Activated CD8-positive, alpha-beta T cell treated with anti-CD3 and anti-CD28 coated beads for 36 hours (primary cell): Measurements from ENCODE around the gene FBXL17. TPM values are rescaled to one million over a fixed set of nuclear protein-coding genes. Genes with fewer than 3 reads are reported as not detected.

Experiments
- ATAC-seq: fragments of 200-7000 bp; cut with Tn5 transposase; one replicate; pipeline ENCODE4 v1.10.0; 2021; ENCODE audit warnings: mild to moderate bottlenecking, moderate library complexity
- CTCF ChIA-PET: fragments of 350-600 bp; sonication (Branson Sonifier 250); formaldehyde crosslinking; loops from one replicate; lab custom pipeline; 2021; ENCODE audit warnings: antibody characterized with exemption; lab: Charles Lee
- POLR2A ChIA-PET: fragments of 350-600 bp; sonication (Branson Sonifier 250); formaldehyde crosslinking; loops from one replicate; lab custom pipeline; 2021; ENCODE audit warnings: antibody characterized with exemption; lab: Charles Lee
- DNase-seq: peaks from one replicate; pipeline ENCODE4 v3.0.0-alpha.2; 2020
- H3K27ac Mint-ChIP-seq: one replicate; pipeline ENCODE4 v1.8.0; 2021; ENCODE audit warnings: mild to moderate bottlenecking, mixed read lengths
- H3K27me3 Mint-ChIP-seq: one replicate; pipeline ENCODE4 v1.8.0; 2021; ENCODE audit warnings: mixed read lengths
- H3K36me3 Mint-ChIP-seq: one replicate; pipeline ENCODE4 v1.8.0; 2021; ENCODE audit warnings: low read depth, mixed read lengths
- H3K4me1 Mint-ChIP-seq: one replicate; pipeline ENCODE4 v1.8.0; 2021; ENCODE audit warnings: low read depth, mixed read lengths
- H3K4me3 Mint-ChIP-seq: one replicate; pipeline ENCODE4 v1.8.0; 2021; ENCODE audit warnings: mild to moderate bottlenecking, moderate library complexity, mixed read lengths
- H3K9me3 Mint-ChIP-seq: one replicate; pipeline ENCODE4 v1.8.0; 2021; ENCODE audit warnings: mixed read lengths
- intact Hi-C: fragments of 100-400 bp; cut with micrococcal nuclease; formaldehyde crosslinking; loops from one replicate; pipeline ENCODE4 v1.10.0; 2022
- total RNA-seq, 2 experiments: library from RNA; stranded (reverse); gene quantifications; one replicate each; pipeline ENCODE4 v1.2.3, GENCODE V29; 2021
- TF ChIP-seq, protein P1 (sequence below): fragments of 200-600 bp; IDR thresholded peaks from one replicate; pipeline ENCODE4 v1.8.0; 2022; ENCODE audit warnings: antibody characterized with exemption, mild to moderate bottlenecking

The FBXL17 gene
- total RNA-seq, 2 experiments from 2014 or later: 3.0 to 5.3 TPM

DNA sequence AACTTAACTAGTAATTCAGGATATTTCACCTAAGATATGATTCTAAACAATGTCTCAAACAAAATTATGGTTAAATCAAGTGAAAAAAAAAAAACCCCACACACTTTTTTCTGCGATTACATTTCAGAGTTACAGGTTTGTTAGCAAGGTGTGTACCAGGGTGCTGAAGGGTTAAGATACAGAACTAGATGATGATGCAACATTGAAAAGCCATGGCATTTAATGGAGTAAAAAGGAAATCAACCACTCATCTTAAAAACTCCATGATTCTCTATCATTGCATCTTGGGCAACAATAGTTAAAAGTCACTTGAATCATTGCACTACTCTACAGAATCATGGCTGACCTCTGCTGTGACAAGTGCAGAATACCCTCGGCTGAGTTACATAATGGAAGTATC is 440.9 kb downstream of the FBXL17 start:
- intact Hi-C loops: no loop called here
- CTCF ChIA-PET: no interaction called here

DNA sequence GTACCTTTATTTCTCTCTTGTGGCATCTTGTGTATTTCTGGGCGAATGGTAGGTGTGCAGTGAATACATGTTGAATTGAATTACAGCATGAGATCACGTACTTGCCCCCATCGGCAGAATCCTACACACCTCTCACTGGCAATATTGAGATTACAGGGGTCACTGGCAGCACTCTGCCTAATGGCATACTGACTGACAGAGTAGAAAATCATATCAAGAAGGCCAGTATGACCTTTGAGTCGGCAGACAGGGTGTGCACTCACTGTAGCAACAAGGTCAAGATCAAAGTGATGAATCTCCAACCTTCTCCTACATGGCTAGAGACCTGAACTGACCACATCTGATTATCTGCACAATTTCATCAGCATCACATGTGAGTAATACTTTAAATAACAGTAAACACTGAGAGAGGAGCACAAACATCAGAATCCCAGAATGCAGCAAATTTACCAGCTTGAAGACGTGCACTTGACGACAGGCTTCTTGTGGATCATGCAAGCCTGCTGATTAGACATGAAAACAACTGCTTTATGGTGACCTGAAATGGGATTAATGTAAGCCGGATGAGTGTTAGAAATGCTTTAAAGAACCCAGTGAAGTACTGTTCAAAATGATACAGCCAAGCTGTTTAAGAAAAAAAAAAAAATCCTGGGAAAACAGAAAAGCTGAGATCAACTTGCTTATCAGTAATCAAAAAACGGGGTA is 444.1 kb downstream of the FBXL17 start:
- no peak for ATAC-seq
- Mint-ChIP-seq H3K4me1 (no peaks in the 10 kb centered on the region), H3K4me3 (no peak overlapping the region), H3K9me3 (no peaks in the 10 kb centered on the region), H3K27me3 (no peaks in the 10 kb centered on the region), H3K36me3 (no peaks in the 10 kb centered on the region), H3K27ac (no peak overlapping the region)
- POLR2A ChIA-PET: no interaction called here
- CTCF ChIA-PET: no interaction called here
- intact Hi-C loops: no loop called here
- TF ChIP-seq, protein P1, sequence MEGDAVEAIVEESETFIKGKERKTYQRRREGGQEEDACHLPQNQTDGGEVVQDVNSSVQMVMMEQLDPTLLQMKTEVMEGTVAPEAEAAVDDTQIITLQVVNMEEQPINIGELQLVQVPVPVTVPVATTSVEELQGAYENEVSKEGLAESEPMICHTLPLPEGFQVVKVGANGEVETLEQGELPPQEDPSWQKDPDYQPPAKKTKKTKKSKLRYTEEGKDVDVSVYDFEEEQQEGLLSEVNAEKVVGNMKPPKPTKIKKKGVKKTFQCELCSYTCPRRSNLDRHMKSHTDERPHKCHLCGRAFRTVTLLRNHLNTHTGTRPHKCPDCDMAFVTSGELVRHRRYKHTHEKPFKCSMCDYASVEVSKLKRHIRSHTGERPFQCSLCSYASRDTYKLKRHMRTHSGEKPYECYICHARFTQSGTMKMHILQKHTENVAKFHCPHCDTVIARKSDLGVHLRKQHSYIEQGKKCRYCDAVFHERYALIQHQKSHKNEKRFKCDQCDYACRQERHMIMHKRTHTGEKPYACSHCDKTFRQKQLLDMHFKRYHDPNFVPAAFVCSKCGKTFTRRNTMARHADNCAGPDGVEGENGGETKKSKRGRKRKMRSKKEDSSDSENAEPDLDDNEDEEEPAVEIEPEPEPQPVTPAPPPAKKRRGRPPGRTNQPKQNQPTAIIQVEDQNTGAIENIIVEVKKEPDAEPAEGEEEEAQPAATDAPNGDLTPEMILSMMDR: no peak
- no peak for DNase-seq

More for the DNA sequence above, 440.9 kb downstream of the FBXL17 start:
- no peak for DNase-seq
- H3K27me3 Mint-ChIP-seq: no peaks in the 10 kb centered on the region
- POLR2A ChIA-PET: no interaction called here
- TF ChIP-seq, protein P1: no peak
- no peak overlapping the region for H3K4me3 Mint-ChIP-seq
- peaks cover 2% of the 10 kb centered on the region for H3K36me3 Mint-ChIP-seq
- no peak overlapping the region for H3K27ac Mint-ChIP-seq
- no peaks in the 10 kb centered on the region for H3K4me1 Mint-ChIP-seq
- no peaks in the 10 kb centered on the region for H3K9me3 Mint-ChIP-seq
- no peak for ATAC-seq

DNA sequence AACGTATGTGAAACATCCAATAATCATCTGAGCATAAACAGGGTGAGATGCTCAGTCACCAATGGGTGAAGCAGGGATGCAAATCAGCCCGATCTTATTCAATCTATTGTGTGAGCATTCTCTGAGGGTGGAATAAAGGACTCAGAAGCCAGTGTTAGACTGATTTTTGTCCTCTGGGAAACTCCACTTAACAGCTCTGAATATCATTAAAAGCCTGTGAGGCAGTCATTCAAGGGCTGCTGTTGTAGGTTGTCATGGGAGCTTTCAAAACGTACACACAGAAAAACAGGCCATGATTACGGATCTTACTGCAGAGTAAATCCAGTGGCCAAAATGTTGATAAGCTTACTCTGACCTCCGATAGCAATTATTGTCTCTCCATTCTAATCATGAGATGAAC is 444.7 kb downstream of the FBXL17 start:
- CTCF ChIA-PET: no interaction called here
- POLR2A ChIA-PET: no interaction called here
- Mint-ChIP-seq H3K27ac (no peak overlapping the region), H3K4me3 (no peak overlapping the region), H3K4me1 (no peaks in the 10 kb centered on the region), H3K9me3 (no peaks in the 10 kb centered on the region), H3K27me3 (no peaks in the 10 kb centered on the region), H3K36me3 (no peaks in the 10 kb centered on the region)
- ATAC-seq (no peak), DNase-seq (no peak)
- TF ChIP-seq, protein P1: no peak
- intact Hi-C loops: no loop called here

DNA sequence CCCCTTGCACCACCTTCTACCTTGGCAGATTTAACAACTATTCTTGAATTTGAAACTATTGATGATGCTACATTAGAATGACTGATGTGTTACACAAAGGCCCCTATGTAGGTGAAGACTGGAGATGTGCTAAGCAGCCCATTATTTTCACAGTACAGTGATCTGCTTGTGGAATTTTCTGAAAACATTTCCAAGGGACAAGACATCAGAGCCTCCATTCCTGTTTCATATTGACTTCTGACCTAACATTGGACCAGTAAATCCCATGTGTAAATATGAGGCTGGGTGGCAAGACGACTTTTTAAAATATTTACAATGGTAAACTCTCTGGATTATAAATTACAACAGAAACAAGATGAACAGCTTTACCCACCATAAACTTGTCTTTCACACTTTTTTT is 445.4 kb downstream of the FBXL17 start:
- H3K4me3 Mint-ChIP-seq: no peak overlapping the region
- ATAC-seq (no peak), DNase-seq (no peak)
- no peak overlapping the region for H3K27ac Mint-ChIP-seq
- intact Hi-C loops: no loop called here
- CTCF ChIA-PET: no interaction called here
- no peaks in the 10 kb centered on the region for H3K27me3 Mint-ChIP-seq
- H3K9me3 Mint-ChIP-seq: no peaks in the 10 kb centered on the region
- POLR2A ChIA-PET: no interaction called here
- no peaks in the 10 kb centered on the region for H3K36me3 Mint-ChIP-seq
- TF ChIP-seq, protein P1: no peak
- H3K4me1 Mint-ChIP-seq: no peaks in the 10 kb centered on the region

DNA sequence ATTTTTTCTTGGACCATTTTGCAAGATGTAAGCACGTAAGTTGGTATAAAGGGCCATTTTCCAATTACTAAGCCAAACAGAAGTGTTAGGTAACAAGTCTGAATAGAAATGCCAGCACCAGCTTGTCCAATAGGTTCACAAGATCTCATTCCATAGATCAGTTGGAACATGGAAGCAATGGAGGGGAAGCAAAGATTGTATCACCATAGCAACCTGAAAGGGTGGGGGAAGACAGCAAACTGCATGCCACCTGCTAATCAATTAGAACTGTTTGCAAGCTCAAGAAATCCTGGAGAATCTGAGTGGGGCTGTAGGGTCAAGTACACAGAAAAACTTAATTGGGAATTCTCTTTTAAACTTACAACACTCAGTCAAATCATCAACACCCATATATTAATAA is 446.3 kb downstream of the FBXL17 start:
- no peaks in the 10 kb centered on the region for H3K4me1 Mint-ChIP-seq
- intact Hi-C loops: no loop called here

More for the DNA sequence above, 446.3 kb downstream of the FBXL17 start:
- Mint-ChIP-seq H3K36me3 (no peaks in the 10 kb centered on the region), H3K4me3 (no peak overlapping the region), H3K9me3 (no peaks in the 10 kb centered on the region), H3K27ac (no peak overlapping the region), H3K27me3 (no peaks in the 10 kb centered on the region)
- ChIA-PET POLR2A (no interaction called here), CTCF (no interaction called here)
- ATAC-seq (no peak), DNase-seq (no peak)
- TF ChIP-seq, protein P1: no peak
